Measurements from ENCODE around the gene SLC44A1. TPM values are rescaled to one million over a fixed set of nuclear protein-coding genes. Genes with fewer than 3 reads are reported as not detected.

SLC44A1 gene
- total and polyA plus RNA-seq, 10 of the 15 experiments (the other 5 are each of a cell fraction or from before 2014, with no cell fraction given): 2.4 to 21.2 (median 12.4) TPM

DNA sequence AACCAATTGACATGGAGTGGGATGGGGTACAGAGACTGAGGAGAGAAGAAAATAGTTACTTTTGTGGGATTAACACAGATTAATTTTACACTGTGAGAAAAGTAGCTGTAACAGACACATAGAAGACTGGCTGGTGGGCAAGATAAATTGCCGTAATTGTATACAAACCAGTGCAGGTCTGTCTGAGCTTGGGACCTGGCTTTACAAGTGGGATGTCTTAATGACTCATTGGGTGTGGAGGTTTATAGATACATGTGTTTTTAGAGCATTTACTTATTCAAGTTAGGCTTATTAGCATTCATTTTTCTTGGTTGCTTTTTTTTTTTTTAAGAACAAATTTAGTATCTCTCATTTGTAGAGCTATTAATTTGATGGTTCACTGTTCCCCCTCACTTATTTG lies 37.5 kb downstream of the SLC44A1 start:
- TF ChIP-seq, protein P1, sequence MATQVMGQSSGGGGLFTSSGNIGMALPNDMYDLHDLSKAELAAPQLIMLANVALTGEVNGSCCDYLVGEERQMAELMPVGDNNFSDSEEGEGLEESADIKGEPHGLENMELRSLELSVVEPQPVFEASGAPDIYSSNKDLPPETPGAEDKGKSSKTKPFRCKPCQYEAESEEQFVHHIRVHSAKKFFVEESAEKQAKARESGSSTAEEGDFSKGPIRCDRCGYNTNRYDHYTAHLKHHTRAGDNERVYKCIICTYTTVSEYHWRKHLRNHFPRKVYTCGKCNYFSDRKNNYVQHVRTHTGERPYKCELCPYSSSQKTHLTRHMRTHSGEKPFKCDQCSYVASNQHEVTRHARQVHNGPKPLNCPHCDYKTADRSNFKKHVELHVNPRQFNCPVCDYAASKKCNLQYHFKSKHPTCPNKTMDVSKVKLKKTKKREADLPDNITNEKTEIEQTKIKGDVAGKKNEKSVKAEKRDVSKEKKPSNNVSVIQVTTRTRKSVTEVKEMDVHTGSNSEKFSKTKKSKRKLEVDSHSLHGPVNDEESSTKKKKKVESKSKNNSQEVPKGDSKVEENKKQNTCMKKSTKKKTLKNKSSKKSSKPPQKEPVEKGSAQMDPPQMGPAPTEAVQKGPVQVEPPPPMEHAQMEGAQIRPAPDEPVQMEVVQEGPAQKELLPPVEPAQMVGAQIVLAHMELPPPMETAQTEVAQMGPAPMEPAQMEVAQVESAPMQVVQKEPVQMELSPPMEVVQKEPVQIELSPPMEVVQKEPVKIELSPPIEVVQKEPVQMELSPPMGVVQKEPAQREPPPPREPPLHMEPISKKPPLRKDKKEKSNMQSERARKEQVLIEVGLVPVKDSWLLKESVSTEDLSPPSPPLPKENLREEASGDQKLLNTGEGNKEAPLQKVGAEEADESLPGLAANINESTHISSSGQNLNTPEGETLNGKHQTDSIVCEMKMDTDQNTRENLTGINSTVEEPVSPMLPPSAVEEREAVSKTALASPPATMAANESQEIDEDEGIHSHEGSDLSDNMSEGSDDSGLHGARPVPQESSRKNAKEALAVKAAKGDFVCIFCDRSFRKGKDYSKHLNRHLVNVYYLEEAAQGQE (IDR thresholded peaks at IDR 0.05; ENCODE audit: low read depth, low read length): no peak
- no peak for TF ChIP-seq NR2F1 (conservative IDR thresholded peaks at IDR 0.05)
- no peak for TF ChIP-seq TARDBP (IDR thresholded peaks at IDR 0.05; ENCODE audit: borderline replicate concordance)
- no peak for TF ChIP-seq EGR1 (IDR thresholded peaks at IDR 0.05; ENCODE audit: borderline replicate concordance in 1 of 2, low read depth in 2 of 2, low read length in 2 of 2)
- TF ChIP-seq RAD51 (IDR thresholded peaks at IDR 0.05): no peak
- no peak for TF ChIP-seq NBN (IDR thresholded peaks at IDR 0.05)
- TF ChIP-seq YY1 (IDR thresholded peaks at IDR 0.05; ENCODE audit: low read depth, low read length): no peak
- no peak for TF ChIP-seq RAD21 (IDR thresholded peaks at IDR 0.05; ENCODE audit: insufficient read depth, low read depth, low read length)
- no peak for TF ChIP-seq SREBF1 (IDR thresholded peaks at IDR 0.05; ENCODE audit: low read length)
- no peak for TF ChIP-seq CBX5 (IDR thresholded peaks at IDR 0.05; ENCODE audit: low read depth)
- no peak for TF ChIP-seq NFIC (IDR thresholded peaks at IDR 0.05; ENCODE audit: low read depth, low read length)
- no peak for TF ChIP-seq SMAD5 (IDR thresholded peaks at IDR 0.05; ENCODE audit: low read depth)
- no peak for TF ChIP-seq ATF2 (IDR thresholded peaks at IDR 0.05; ENCODE audit: low read length)
- no peak for TF ChIP-seq WRNIP1 (IDR thresholded peaks at IDR 0.05; ENCODE audit: borderline replicate concordance, low read depth, low read length)
- no peak for TF ChIP-seq CBFB (IDR thresholded peaks at IDR 0.05; ENCODE audit: low read depth)
- no peak for TF ChIP-seq CTCF (IDR thresholded peaks at IDR 0.05 in 2 of 3, conservative IDR thresholded peaks at IDR 0.05 in 1 of 3; ENCODE audit: control insufficient read depth in 2 of 3, extremely low read depth in 1 of 3, insufficient read depth in 1 of 3, low read depth in 3 of 3, low read length in 3 of 3)
- TF ChIP-seq BMI1 (IDR thresholded peaks at IDR 0.05; ENCODE audit: borderline replicate concordance): no peak
- TF ChIP-seq JUND (IDR thresholded peaks at IDR 0.05; ENCODE audit: low read depth, low read length): no peak
- Histone ChIP-seq H3K27me3 (replicated peaks in 1 of 2; ENCODE audit: control insufficient read depth in 2 of 2, insufficient read depth in 2 of 2, low read length in 1 of 2) (no peaks in the 10 kb centered on the region), H3K27ac (ENCODE audit: control insufficient read depth, insufficient read depth) (no peak overlapping the region), H3K4me3 (no peak overlapping the region), H3K9ac (ENCODE audit: control insufficient read depth, insufficient read depth, low read length) (no peak overlapping the region), H3K4me1 (ENCODE audit: control insufficient read depth, insufficient read depth, low read length) (no peaks in the 10 kb centered on the region), H3K36me3 (ENCODE audit: control insufficient read depth in 2 of 2, insufficient read depth in 2 of 2, low read length in 1 of 2) (no peaks in the 10 kb centered on the region), H3K9me3 (replicated peaks; ENCODE audit: control insufficient read depth, insufficient read depth, low read length) (no peaks in the 10 kb centered on the region), H3K4me2 (ENCODE audit: control insufficient read depth, insufficient read depth) (no peak overlapping the region), H3K79me2 (ENCODE audit: control insufficient read depth, insufficient read depth, low read length) (no peaks in the 10 kb centered on the region), H2AFZ (ENCODE audit: control insufficient read depth, low read depth, low read length) (no peak overlapping the region), H4K20me1 (ENCODE audit: control insufficient read depth, insufficient read depth) (no peaks in the 10 kb centered on the region)
- no peak for DNase-seq (ENCODE audit: low read depth, low spot score)
- BruUV-seq (replicated peaks): no TSS peak
- in situ Hi-C loops (cut with MboI) (no loop called here), intact Hi-C loops (cut with micrococcal nuclease; ENCODE audit: unreplicated experiment) (no loop called here)
- RAD21 ChIA-PET (ENCODE audit: unreplicated experiment): interaction anchor here (1.1 kb wide), 1 partner anchor 37 kb away, joined by 3 read pairs; the partner anchor contains the start of gene SLC44A1
- no peak for ATAC-seq
- CTCF ChIA-PET: interaction anchor here (0.7 kb wide), 1 partner anchor 21 kb away, joined by 3 read pairs; no protein-coding TSS in a partner anchor
- SMC1A ChIA-PET (ENCODE audit: uncharacterized antibody, unreplicated experiment): interaction anchor here (0.8 to 1.3 kb wide), 5 partner anchors 10 to 1729 kb away, joined by 3 to 6 read pairs (median 3); no protein-coding TSS in a partner anchor
- 50% methylated on average over 1 of the region's 1 CpG for whole genome bisulfite sequencing (ENCODE audit: insufficient coverage, insufficient replicate concordance, low lambda C conversion rate, missing lambda C conversion rate)
- POLR2A ChIA-PET: no interaction called here
- no peak for FAIRE-seq

Data from GM12878 (cell line).